Measurements from ENCODE around the gene COG3.
A peak's percentile ranks its signal among the peaks of the same experiment; 100 is the strongest.

COG3 gene

GRCh38 chr13:45503658-45504057, 38.9 kb downstream of the COG3 start:
- no peak overlapping the region for H3K4me3 ChIP-seq (ENCODE audit: extremely low read depth, insufficient read depth, low read length, poor library complexity, severe bottlenecking)
- H3K27ac ChIP-seq (ENCODE audit: low read depth, low read length, severe bottlenecking): no peak overlapping the region
- H3K9me3 ChIP-seq (ENCODE audit: control insufficient read depth, low read length): peaks cover 4% of the 10 kb centered on the region
- H3K36me3 ChIP-seq (ENCODE audit: control insufficient read depth, insufficient read depth, low read length): peaks cover 77% of the 10 kb centered on the region
- H3K4me1 ChIP-seq (ENCODE audit: control insufficient read depth, insufficient read depth, low read length, poor library complexity, severe bottlenecking): peaks cover 4% of the 10 kb centered on the region

- Histone ChIP-seq H3K4me1 (ENCODE audit: control insufficient read depth, insufficient read depth, low read length, poor library complexity, severe bottlenecking) (no peaks in the 10 kb centered on the region), H3K27ac (ENCODE audit: low read depth, low read length, severe bottlenecking) (no peak overlapping the region), H3K9me3 (ENCODE audit: control insufficient read depth, low read length) (no peaks in the 10 kb centered on the region), H3K36me3 (ENCODE audit: control insufficient read depth, insufficient read depth, low read length) (peaks cover 79% of the 10 kb centered on the region), H3K4me3 (ENCODE audit: extremely low read depth, insufficient read depth, low read length, poor library complexity, severe bottlenecking) (no peak overlapping the region)
- 88 to 100% methylated on average over 4 to 6 of the region's 6 CpGs for WGBS, 2 experiments (ENCODE audit: insufficient coverage in 2 of 2)
These were observed 42.1 kb downstream of the COG3 start for GRCh38 chr13:45506811-45507210.

- Histone ChIP-seq H3K36me3 (ENCODE audit: control insufficient read depth, insufficient read depth, low read length) (peaks cover 69% of the 10 kb centered on the region), H3K9me3 (ENCODE audit: control insufficient read depth, low read length) (no peaks in the 10 kb centered on the region), H3K4me1 (ENCODE audit: control insufficient read depth, insufficient read depth, low read length, poor library complexity, severe bottlenecking) (no peaks in the 10 kb centered on the region), H3K4me3 (ENCODE audit: extremely low read depth, insufficient read depth, low read length, poor library complexity, severe bottlenecking) (no peak overlapping the region), H3K27ac (ENCODE audit: low read depth, low read length, severe bottlenecking) (no peak overlapping the region)
- 97 to 100% methylated on average over 4 to 6 of the region's 7 CpGs for WGBS, 2 experiments (ENCODE audit: insufficient coverage in 2 of 2)
These were observed 44.0 kb downstream of the COG3 start for GRCh38 chr13:45508776-45509175.

- Histone ChIP-seq H3K36me3 (ENCODE audit: control insufficient read depth, insufficient read depth, low read length) (peaks cover 68% of the 10 kb centered on the region), H3K27ac (ENCODE audit: low read depth, low read length, severe bottlenecking) (no peak overlapping the region), H3K4me3 (ENCODE audit: extremely low read depth, insufficient read depth, low read length, poor library complexity, severe bottlenecking) (no peak overlapping the region), H3K4me1 (ENCODE audit: control insufficient read depth, insufficient read depth, low read length, poor library complexity, severe bottlenecking) (no peaks in the 10 kb centered on the region), H3K9me3 (ENCODE audit: control insufficient read depth, low read length) (no peaks in the 10 kb centered on the region)
- WGBS, 2 experiments (ENCODE audit: insufficient coverage in 2 of 2): 76 to 100% methylated on average over 2 to 3 of the region's 3 CpGs
These were observed 45.9 kb downstream of the COG3 start for GRCh38 chr13:45510672-45511071.

- Histone ChIP-seq H3K9me3 (ENCODE audit: control insufficient read depth, low read length) (no peaks in the 10 kb centered on the region), H3K4me1 (ENCODE audit: control insufficient read depth, insufficient read depth, low read length, poor library complexity, severe bottlenecking) (peaks cover 5% of the 10 kb centered on the region), H3K36me3 (ENCODE audit: control insufficient read depth, insufficient read depth, low read length) (peaks cover 68% of the 10 kb centered on the region), H3K4me3 (ENCODE audit: extremely low read depth, insufficient read depth, low read length, poor library complexity, severe bottlenecking) (no peak overlapping the region), H3K27ac (ENCODE audit: low read depth, low read length, severe bottlenecking) (peak overlapping the region; percentile 43)
- WGBS, 2 experiments (ENCODE audit: insufficient coverage in 2 of 2): 86% methylated on average over 1 of the region's 3 CpGs; no CpG with 5 or more reads in 1 of the 2 experiments
These were observed 46.8 kb downstream of the COG3 start for GRCh38 chr13:45511310-45512097.

GRCh38 chr13:45512098-45512496, 47.4 kb downstream of the COG3 start:
- Histone ChIP-seq H3K9me3 (ENCODE audit: control insufficient read depth, low read length) (no peaks in the 10 kb centered on the region), H3K36me3 (ENCODE audit: control insufficient read depth, insufficient read depth, low read length) (peaks cover 68% of the 10 kb centered on the region), H3K27ac (ENCODE audit: low read depth, low read length, severe bottlenecking) (peak overlapping the region; percentile 43), H3K4me1 (ENCODE audit: control insufficient read depth, insufficient read depth, low read length, poor library complexity, severe bottlenecking) (peaks cover 6% of the 10 kb centered on the region), H3K4me3 (ENCODE audit: extremely low read depth, insufficient read depth, low read length, poor library complexity, severe bottlenecking) (no peak overlapping the region)
- no CpG with 5 or more reads among the region's 1 CpG for WGBS, 2 experiments (ENCODE audit: insufficient coverage in 2 of 2)

GRCh38 chr13:45516757-45517156, 52.0 kb downstream of the COG3 start:
- no peaks in the 10 kb centered on the region for H3K9me3 ChIP-seq (ENCODE audit: control insufficient read depth, low read length)
- H3K4me3 ChIP-seq (ENCODE audit: extremely low read depth, insufficient read depth, low read length, poor library complexity, severe bottlenecking): no peak overlapping the region
- peaks cover 37% of the 10 kb centered on the region for H3K4me1 ChIP-seq (ENCODE audit: control insufficient read depth, insufficient read depth, low read length, poor library complexity, severe bottlenecking)
- no CpG with 5 or more reads among the region's 2 CpGs for WGBS, 2 experiments (ENCODE audit: insufficient coverage in 2 of 2)
- no peak overlapping the region for H3K27ac ChIP-seq (ENCODE audit: low read depth, low read length, severe bottlenecking)
- peaks cover 59% of the 10 kb centered on the region for H3K36me3 ChIP-seq (ENCODE audit: control insufficient read depth, insufficient read depth, low read length)

- peak overlapping the region; percentile 63 for H3K27ac ChIP-seq (ENCODE audit: low read depth, low read length, severe bottlenecking)
- H3K4me1 ChIP-seq (ENCODE audit: control insufficient read depth, insufficient read depth, low read length, poor library complexity, severe bottlenecking): peaks cover 51% of the 10 kb centered on the region
- H3K36me3 ChIP-seq (ENCODE audit: control insufficient read depth, insufficient read depth, low read length): peaks cover 57% of the 10 kb centered on the region
- 66 to 68% methylated on average over 4 of the region's 4 CpGs for WGBS, 2 experiments (ENCODE audit: insufficient coverage in 2 of 2)
- no peaks in the 10 kb centered on the region for H3K9me3 ChIP-seq (ENCODE audit: control insufficient read depth, low read length)
- H3K4me3 ChIP-seq (ENCODE audit: extremely low read depth, insufficient read depth, low read length, poor library complexity, severe bottlenecking): no peak overlapping the region
These were observed 53.9 kb downstream of the COG3 start for GRCh38 chr13:45518525-45519245.

GRCh38 chr13:45519493-45519892, 54.8 kb downstream of the COG3 start:
- H3K9me3 ChIP-seq (ENCODE audit: control insufficient read depth, low read length): no peaks in the 10 kb centered on the region
- 85% methylated on average over 2 of the region's 4 CpGs; no CpG with 5 or more reads in 1 of the 2 experiments for WGBS, 2 experiments (ENCODE audit: insufficient coverage in 2 of 2)
- H3K4me3 ChIP-seq (ENCODE audit: extremely low read depth, insufficient read depth, low read length, poor library complexity, severe bottlenecking): no peak overlapping the region
- H3K27ac ChIP-seq (ENCODE audit: low read depth, low read length, severe bottlenecking): peak overlapping the region; percentile 63
- H3K4me1 ChIP-seq (ENCODE audit: control insufficient read depth, insufficient read depth, low read length, poor library complexity, severe bottlenecking): peaks cover 57% of the 10 kb centered on the region
- peaks cover 57% of the 10 kb centered on the region for H3K36me3 ChIP-seq (ENCODE audit: control insufficient read depth, insufficient read depth, low read length)

- H3K27ac ChIP-seq (ENCODE audit: low read depth, low read length, severe bottlenecking): no peak overlapping the region
These were observed 56.6 kb downstream of the COG3 start for GRCh38 chr13:45521297-45521696.

GRCh38 chr13:45522571-45522970, 57.8 kb downstream of the COG3 start:
- peaks cover 48% of the 10 kb centered on the region for H3K36me3 ChIP-seq (ENCODE audit: control insufficient read depth, insufficient read depth, low read length)
- H3K9me3 ChIP-seq (ENCODE audit: control insufficient read depth, low read length): no peaks in the 10 kb centered on the region
- H3K27ac ChIP-seq (ENCODE audit: low read depth, low read length, severe bottlenecking): no peak overlapping the region
- no peak overlapping the region for H3K4me3 ChIP-seq (ENCODE audit: extremely low read depth, insufficient read depth, low read length, poor library complexity, severe bottlenecking)
- H3K4me1 ChIP-seq (ENCODE audit: control insufficient read depth, insufficient read depth, low read length, poor library complexity, severe bottlenecking): peaks cover 60% of the 10 kb centered on the region
- 80 to 100% methylated on average over 1 of the region's 2 CpGs for WGBS, 2 experiments (ENCODE audit: insufficient coverage in 2 of 2)

More at GRCh38 chr13:45521297-45521696, 56.6 kb downstream of the COG3 start:
- WGBS, 2 experiments (ENCODE audit: insufficient coverage in 2 of 2): 82 to 92% methylated on average over 2 to 4 of the region's 4 CpGs
- no peak overlapping the region for H3K4me3 ChIP-seq (ENCODE audit: extremely low read depth, insufficient read depth, low read length, poor library complexity, severe bottlenecking)
- peaks cover 55% of the 10 kb centered on the region for H3K36me3 ChIP-seq (ENCODE audit: control insufficient read depth, insufficient read depth, low read length)
- no peaks in the 10 kb centered on the region for H3K9me3 ChIP-seq (ENCODE audit: control insufficient read depth, low read length)
- H3K4me1 ChIP-seq (ENCODE audit: control insufficient read depth, insufficient read depth, low read length, poor library complexity, severe bottlenecking): peaks cover 54% of the 10 kb centered on the region

Measured in mesodermal cell (in vitro differentiated cells).